CD4-positive, alpha-beta memory T cell (primary cell): ENCODE measurements around the gene TMPRSS3. TPM values are rescaled to one million over a fixed set of nuclear protein-coding genes. Genes with fewer than 3 reads are reported as not detected.

Experiments
- CTCF ChIA-PET: fragments of 350-600 bp; sonication (Branson Sonifier 250); formaldehyde crosslinking; loops from one replicate; lab custom pipeline; 2021; ENCODE audit warnings: inconsistent platforms; ENCODE audit not compliant: partially characterized antibody; lab: Charles Lee
- POLR2A ChIA-PET: fragments of 350-600 bp; sonication (Branson Sonifier 250); formaldehyde crosslinking; loops from one replicate; lab custom pipeline; 2021; ENCODE audit not compliant: partially characterized antibody; lab: Charles Lee
- DNase-seq, 5 donors: peaks; one replicate each; pipeline versions ENCODE4 v3.0.0 to v3.0.0-alpha.2; 2020 to 2022; ENCODE audit warnings: mixed read lengths in 1 of 5
- H3K27ac ChIP-seq: one replicate; pipeline ENCODE4 v1.7.0; 2013; ENCODE audit warnings: low read depth, low read length
- H3K27me3 ChIP-seq: 2 replicates; pipeline ENCODE4 v1.7.0; 2013; ENCODE audit warnings: mild to moderate bottlenecking, low read length, moderate library complexity; ENCODE audit not compliant: insufficient read depth
- H3K36me3 ChIP-seq: 2 replicates; pipeline ENCODE4 v1.7.0; 2013; ENCODE audit warnings: mild to moderate bottlenecking, low read length, moderate library complexity; ENCODE audit not compliant: insufficient read depth
- H3K4me1 ChIP-seq: 2 replicates; pipeline ENCODE4 v1.7.0; 2013; ENCODE audit warnings: mild to moderate bottlenecking, low read length, moderate library complexity; ENCODE audit not compliant: insufficient read depth
- H3K4me3 ChIP-seq, 2 donors: one replicate each; pipeline ENCODE4 v1.7.0; 2013; ENCODE audit warnings: low read length in 2 of 2, mild to moderate bottlenecking in 1 of 2
- H3K9me3 ChIP-seq, 2 donors: one replicate each; pipeline ENCODE4 v1.7.0; 2013; ENCODE audit warnings: low read length in 2 of 2, control low read depth in 1 of 2; ENCODE audit not compliant: control insufficient read depth in 1 of 2
- H3K27ac Mint-ChIP-seq, 7 donors: one replicate each; pipeline ENCODE4 v1.8.0; 2020 to 2021; ENCODE audit warnings: mixed read lengths in 7 of 7, mild to moderate bottlenecking in 6 of 7, inconsistent platforms in 3 of 7, moderate library complexity in 3 of 7
- H3K27me3 Mint-ChIP-seq, 2 donors: one replicate each; pipeline ENCODE4 v1.8.0; 2020 to 2021; ENCODE audit warnings: mixed read lengths in 2 of 2
- H3K36me3 Mint-ChIP-seq, 2 donors: one replicate each; pipeline ENCODE4 v1.8.0; 2020 to 2021; ENCODE audit warnings: mixed read lengths in 2 of 2, inconsistent platforms in 1 of 2, mild to moderate bottlenecking in 1 of 2
- H3K4me1 Mint-ChIP-seq, 4 donors: one replicate each; pipeline ENCODE4 v1.8.0; 2020 to 2021; ENCODE audit warnings: mixed read lengths in 4 of 4, mild to moderate bottlenecking in 1 of 4
- H3K4me3 Mint-ChIP-seq, 8 donors: one replicate each; pipeline ENCODE4 v1.8.0; 2020 to 2021; ENCODE audit warnings: mixed read lengths in 8 of 8, mild to moderate bottlenecking in 7 of 8, moderate library complexity in 6 of 8, inconsistent platforms in 3 of 8
- H3K9me3 Mint-ChIP-seq, 8 donors: one replicate each; pipeline ENCODE4 v1.8.0; 2020 to 2021; ENCODE audit warnings: mixed read lengths in 8 of 8, mild to moderate bottlenecking in 5 of 8, inconsistent platforms in 3 of 8, moderate library complexity in 1 of 8
- intact Hi-C: fragments of 100-400 bp; cut with micrococcal nuclease; formaldehyde crosslinking; loops from one replicate; pipeline ENCODE4 v1.15.1; 2023
- polyA plus RNA-seq, 2 donors: library from polyadenylated mRNA; unstranded; fragments of 300-500 nt; fragmentation: Illumina TruSeq; gene quantifications; one replicate each; pipeline ENCODE4 v1.2.3, GENCODE V29; 2021
- total RNA-seq, 2 experiments: library from RNA; stranded (reverse); gene quantifications; one replicate each; pipeline ENCODE4 v1.2.3, GENCODE V29; 2021

Gene TMPRSS3
- total and polyA plus RNA-seq, 4 experiments from 2014 or later = 1.8 to 4.5 (median 3.7) TPM

- Mint-ChIP-seq H3K4me1 (peaks cover 3 to 7% (median 5%) of the 10 kb centered on the region in 4 donors), H3K27ac (peak overlapping the region in 1 of 7 donors; percentile 56), H3K9me3 (peaks cover 0 to 13% (median 10%) of the 10 kb centered on the region in 8 donors), H3K36me3 (peaks cover 0 to 10% of the 10 kb centered on the region in 2 donors), H3K4me3 (no peak overlapping the region), H3K27me3 (no peaks in the 10 kb centered on the region)
- POLR2A ChIA-PET = no interaction called here
- no peak for DNase-seq
- intact Hi-C loops = no loop called here
- CTCF ChIA-PET = interaction anchor here (1.4 kb wide), 1 partner anchor 26 kb away, joined by 4 read pairs; the partner anchor contains the start of gene UBASH3A
- H3K36me3 ChIP-seq = no peaks in the 10 kb centered on the region
- H3K27me3 ChIP-seq = no peaks in the 10 kb centered on the region
- no peak overlapping the region for H3K4me3 ChIP-seq
- no peak overlapping the region for H3K27ac ChIP-seq
- no peaks in the 10 kb centered on the region for H3K4me1 ChIP-seq
- peaks cover 5 to 7% of the 10 kb centered on the region in 2 donors for H3K9me3 ChIP-seq
Measured at GRCh38 chr21:42377211-42377950, 18.5 kb downstream of the TMPRSS3 start.

DNA sequence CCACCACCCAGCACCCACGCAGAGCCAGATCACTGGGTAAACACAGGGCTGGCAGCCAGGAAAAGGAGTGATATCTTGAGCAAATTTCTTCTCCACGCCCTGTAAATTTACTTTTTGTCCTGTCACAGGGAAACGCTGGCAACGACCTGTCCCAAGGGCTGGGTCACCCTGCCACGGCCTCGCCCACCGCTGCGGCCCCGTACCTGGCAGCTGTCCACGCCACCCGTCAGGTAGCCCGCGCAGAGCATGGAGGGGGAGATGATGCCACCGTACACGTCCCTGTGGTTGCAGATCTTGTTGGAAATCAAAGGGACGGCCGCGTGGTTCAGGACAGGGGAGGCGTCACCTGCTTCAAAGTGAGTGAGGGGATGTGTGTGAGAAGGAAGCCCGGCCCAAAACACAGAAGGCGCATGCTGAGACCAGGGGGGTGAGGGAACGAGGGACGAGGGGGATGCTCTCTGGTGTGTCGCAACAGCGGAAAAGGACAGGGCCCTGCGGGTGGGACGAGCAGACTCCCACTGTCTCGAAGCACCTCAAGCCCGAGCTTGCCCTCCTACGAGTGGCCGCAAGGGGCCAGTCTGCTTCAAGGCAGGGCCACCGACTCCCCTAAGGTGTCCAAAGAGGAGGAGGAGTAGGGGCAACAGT, 19.4 kb downstream of the TMPRSS3 start:
- CTCF ChIA-PET = interaction anchor here (1.4 kb wide), 1 partner anchor 27 kb away, joined by 4 read pairs; the partner anchor contains the start of gene UBASH3A
- H3K4me3 Mint-ChIP-seq = no peak overlapping the region
- no peak overlapping the region for H3K27ac Mint-ChIP-seq
- Histone ChIP-seq H3K4me3 (no peak overlapping the region), H3K36me3 (no peaks in the 10 kb centered on the region), H3K9me3 (no peaks in the 10 kb centered on the region), H3K4me1 (no peaks in the 10 kb centered on the region), H3K27me3 (no peaks in the 10 kb centered on the region), H3K27ac (no peak overlapping the region)
- H3K36me3 Mint-ChIP-seq = peaks cover 0 to 1% of the 10 kb centered on the region in 2 donors
- H3K4me1 Mint-ChIP-seq = peaks cover 3 to 6% (median 5%) of the 10 kb centered on the region in 4 donors
- no peaks in the 10 kb centered on the region for H3K27me3 Mint-ChIP-seq
- H3K9me3 Mint-ChIP-seq = peaks cover 0 to 4% (median 2%) of the 10 kb centered on the region in 8 donors
- DNase-seq = no peak
- intact Hi-C loops = no loop called here
- POLR2A ChIA-PET = interaction anchor here (1.5 kb wide), 1 partner anchor 27 kb away, joined by 9 read pairs; the partner anchor contains the start of gene UBASH3A

GRCh38 chr21:42375966-42376337, 19.9 kb downstream of the TMPRSS3 start:
- no peaks in the 10 kb centered on the region for H3K36me3 ChIP-seq
- H3K9me3 Mint-ChIP-seq = peaks cover 0 to 2% (median 0%) of the 10 kb centered on the region in 8 donors
- no peaks in the 10 kb centered on the region for H3K36me3 Mint-ChIP-seq
- no peaks in the 10 kb centered on the region for H3K9me3 ChIP-seq
- no peak overlapping the region for H3K4me3 ChIP-seq
- ChIA-PET CTCF (no interaction called here), POLR2A (interaction anchor here (1.5 kb wide), 1 partner anchor 28 kb away, joined by 9 read pairs; the partner anchor contains the start of gene UBASH3A)
- no peak overlapping the region for H3K4me3 Mint-ChIP-seq
- DNase-seq = no peak
- H3K4me1 Mint-ChIP-seq = peaks cover 3 to 6% (median 4%) of the 10 kb centered on the region in 4 donors
- H3K4me1 ChIP-seq = no peaks in the 10 kb centered on the region
- intact Hi-C loops = no loop called here
- H3K27me3 ChIP-seq = no peaks in the 10 kb centered on the region
- H3K27ac ChIP-seq = no peak overlapping the region
- no peak overlapping the region for H3K27ac Mint-ChIP-seq
- no peaks in the 10 kb centered on the region for H3K27me3 Mint-ChIP-seq

GRCh38 chr21:42375506-42375905, 20.3 kb downstream of the TMPRSS3 start:
- ChIA-PET CTCF (no interaction called here), POLR2A (interaction anchor here (1.5 kb wide), 1 partner anchor 28 kb away, joined by 9 read pairs; the partner anchor contains the start of gene UBASH3A)
- H3K4me3 Mint-ChIP-seq = no peak overlapping the region
- intact Hi-C loops = no loop called here
- no peak overlapping the region for H3K27ac Mint-ChIP-seq
- no peak overlapping the region for H3K27ac ChIP-seq
- no peak overlapping the region for H3K4me3 ChIP-seq
- no peak for DNase-seq
- no peaks in the 10 kb centered on the region for H3K9me3 ChIP-seq
- H3K9me3 Mint-ChIP-seq = no peaks in the 10 kb centered on the region
- no peaks in the 10 kb centered on the region for H3K4me1 ChIP-seq
- H3K27me3 ChIP-seq = no peaks in the 10 kb centered on the region
- H3K36me3 ChIP-seq = no peaks in the 10 kb centered on the region
- peaks cover 3 to 6% (median 4%) of the 10 kb centered on the region in 4 donors for H3K4me1 Mint-ChIP-seq
- H3K36me3 Mint-ChIP-seq = no peaks in the 10 kb centered on the region
- H3K27me3 Mint-ChIP-seq = no peaks in the 10 kb centered on the region

- Histone ChIP-seq H3K4me3 (no peak overlapping the region), H3K4me1 (no peaks in the 10 kb centered on the region), H3K36me3 (no peaks in the 10 kb centered on the region), H3K27me3 (no peaks in the 10 kb centered on the region), H3K27ac (no peak overlapping the region), H3K9me3 (no peaks in the 10 kb centered on the region)
- peaks cover 3 to 6% (median 4%) of the 10 kb centered on the region in 4 donors for H3K4me1 Mint-ChIP-seq
- ChIA-PET CTCF (interaction anchor here (1.1 kb wide), 1 partner anchor 13 kb away, joined by 3 read pairs; no protein-coding TSS in a partner anchor), POLR2A (interaction anchor here (1.5 kb wide), 1 partner anchor 29 kb away, joined by 9 read pairs; the partner anchor contains the start of gene UBASH3A)
- no peaks in the 10 kb centered on the region for H3K27me3 Mint-ChIP-seq
- no peak for DNase-seq
- H3K4me3 Mint-ChIP-seq = peak overlapping the region in 2 of 8 donors; percentile 18 to 42
- H3K36me3 Mint-ChIP-seq = no peaks in the 10 kb centered on the region
- peak overlapping the region in 1 of 7 donors; percentile 6 for H3K27ac Mint-ChIP-seq
- no peaks in the 10 kb centered on the region for H3K9me3 Mint-ChIP-seq
- intact Hi-C loops = no loop called here
Measured at GRCh38 chr21:42374864-42375499, 20.9 kb downstream of the TMPRSS3 start.

GRCh38 chr21:42374457-42374856, 21.4 kb downstream of the TMPRSS3 start:
- Mint-ChIP-seq H3K4me3 (peak overlapping the region in 2 of 8 donors; percentile 18 to 28), H3K27ac (peak overlapping the region in 1 of 7 donors; percentile 6), H3K9me3 (no peaks in the 10 kb centered on the region), H3K36me3 (no peaks in the 10 kb centered on the region), H3K27me3 (no peaks in the 10 kb centered on the region), H3K4me1 (peaks cover 3 to 6% (median 4%) of the 10 kb centered on the region in 4 donors)
- H3K9me3 ChIP-seq = no peaks in the 10 kb centered on the region
- POLR2A ChIA-PET = interaction anchor here (1.0 kb wide), 1 partner anchor 29 kb away, joined by 3 read pairs; the partner anchor contains the start of gene UBASH3A
- DNase-seq = no peak
- no peaks in the 10 kb centered on the region for H3K36me3 ChIP-seq
- no peak overlapping the region for H3K4me3 ChIP-seq
- H3K27ac ChIP-seq = no peak overlapping the region
- CTCF ChIA-PET = interaction anchor here (1.1 kb wide), 1 partner anchor 13 kb away, joined by 3 read pairs; no protein-coding TSS in a partner anchor
- H3K4me1 ChIP-seq = no peaks in the 10 kb centered on the region
- intact Hi-C loops = no loop called here
- H3K27me3 ChIP-seq = no peaks in the 10 kb centered on the region
